ENCODE data around the gene FAM3C. TPM values are rescaled to one million over a fixed set of nuclear protein-coding genes. Genes with fewer than 3 reads are reported as not detected.

The FAM3C gene
- total RNA-seq, 3 donors from 2014 or later = 27.2 to 38.8 (median 36.6) TPM

DNA sequence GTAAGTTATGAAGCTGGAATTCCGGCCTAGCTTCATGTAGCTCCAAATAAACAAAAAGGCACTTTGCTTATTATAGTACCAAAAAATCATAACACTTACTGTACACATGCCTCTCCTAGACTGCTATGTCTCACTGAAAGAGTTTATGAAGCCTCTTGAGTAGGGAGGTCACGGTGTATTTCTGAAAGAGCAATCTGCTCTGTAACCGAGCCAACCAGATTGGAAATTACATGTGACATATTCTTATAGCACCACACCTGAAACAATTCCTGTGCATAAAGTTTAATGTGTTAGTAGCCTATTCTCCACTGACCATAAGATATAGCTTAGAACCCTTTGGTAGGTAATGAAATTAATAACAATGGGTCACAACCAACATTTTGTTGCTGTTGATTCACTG is 1.3 kb upstream of the FAM3C start:
- H3K9me3 ChIP-seq = no peaks in the 10 kb centered on the region
- TF ChIP-seq, protein P1, sequence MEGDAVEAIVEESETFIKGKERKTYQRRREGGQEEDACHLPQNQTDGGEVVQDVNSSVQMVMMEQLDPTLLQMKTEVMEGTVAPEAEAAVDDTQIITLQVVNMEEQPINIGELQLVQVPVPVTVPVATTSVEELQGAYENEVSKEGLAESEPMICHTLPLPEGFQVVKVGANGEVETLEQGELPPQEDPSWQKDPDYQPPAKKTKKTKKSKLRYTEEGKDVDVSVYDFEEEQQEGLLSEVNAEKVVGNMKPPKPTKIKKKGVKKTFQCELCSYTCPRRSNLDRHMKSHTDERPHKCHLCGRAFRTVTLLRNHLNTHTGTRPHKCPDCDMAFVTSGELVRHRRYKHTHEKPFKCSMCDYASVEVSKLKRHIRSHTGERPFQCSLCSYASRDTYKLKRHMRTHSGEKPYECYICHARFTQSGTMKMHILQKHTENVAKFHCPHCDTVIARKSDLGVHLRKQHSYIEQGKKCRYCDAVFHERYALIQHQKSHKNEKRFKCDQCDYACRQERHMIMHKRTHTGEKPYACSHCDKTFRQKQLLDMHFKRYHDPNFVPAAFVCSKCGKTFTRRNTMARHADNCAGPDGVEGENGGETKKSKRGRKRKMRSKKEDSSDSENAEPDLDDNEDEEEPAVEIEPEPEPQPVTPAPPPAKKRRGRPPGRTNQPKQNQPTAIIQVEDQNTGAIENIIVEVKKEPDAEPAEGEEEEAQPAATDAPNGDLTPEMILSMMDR (IDR thresholded peaks at IDR 0.05) = no peak
- intact Hi-C loops (cut with DNase I, micrococcal nuclease) = no loop called here
- H3K36me3 ChIP-seq (ENCODE audit: low read depth) = no peaks in the 10 kb centered on the region
- H3K4me1 ChIP-seq (ENCODE audit: low read depth) = peaks cover 8% of the 10 kb centered on the region
- no peak overlapping the region for H3K4me3 ChIP-seq
- DNase-seq (peak in 1 of 3 donors; percentile 44), ATAC-seq (peak; percentile 21)

- DNase-seq = peak in 1 of 3 donors; percentile 50
- TF ChIP-seq, protein P1 (IDR thresholded peaks at IDR 0.05) = no peak
- Histone ChIP-seq H3K4me3 (peak overlapping the region; percentile 84), H3K36me3 (ENCODE audit: low read depth) (no peaks in the 10 kb centered on the region), H3K9me3 (no peaks in the 10 kb centered on the region), H3K4me1 (ENCODE audit: low read depth) (peaks cover 8% of the 10 kb centered on the region)
- intact Hi-C loops (cut with DNase I, micrococcal nuclease) = no loop called here
- peak; percentile 55 for ATAC-seq
These were observed 581 bp downstream of the FAM3C start for GRCh38 chr7:121395494-121395960.

- Histone ChIP-seq H3K4me3 (no peak overlapping the region), H3K36me3 (ENCODE audit: low read depth) (no peaks in the 10 kb centered on the region), H3K9me3 (no peaks in the 10 kb centered on the region), H3K4me1 (ENCODE audit: low read depth) (peaks cover 8% of the 10 kb centered on the region)
- ATAC-seq (no peak), DNase-seq (no peak)
- intact Hi-C loops (cut with DNase I, micrococcal nuclease) = no loop called here
- TF ChIP-seq, protein P1 (IDR thresholded peaks at IDR 0.05) = no peak
These were observed 1.4 kb downstream of the FAM3C start for GRCh38 chr7:121394709-121395140.

- H3K36me3 ChIP-seq (ENCODE audit: low read depth) = no peaks in the 10 kb centered on the region
- ATAC-seq (no peak), DNase-seq (no peak)
- H3K4me3 ChIP-seq = no peak overlapping the region
- TF ChIP-seq, protein P1 (IDR thresholded peaks at IDR 0.05) = no peak
- peaks cover 8% of the 10 kb centered on the region for H3K4me1 ChIP-seq (ENCODE audit: low read depth)
- intact Hi-C loops (cut with DNase I, micrococcal nuclease) = no loop called here
- no peaks in the 10 kb centered on the region for H3K9me3 ChIP-seq
These were observed 3.1 kb downstream of the FAM3C start for GRCh38 chr7:121393005-121393366.

DNA sequence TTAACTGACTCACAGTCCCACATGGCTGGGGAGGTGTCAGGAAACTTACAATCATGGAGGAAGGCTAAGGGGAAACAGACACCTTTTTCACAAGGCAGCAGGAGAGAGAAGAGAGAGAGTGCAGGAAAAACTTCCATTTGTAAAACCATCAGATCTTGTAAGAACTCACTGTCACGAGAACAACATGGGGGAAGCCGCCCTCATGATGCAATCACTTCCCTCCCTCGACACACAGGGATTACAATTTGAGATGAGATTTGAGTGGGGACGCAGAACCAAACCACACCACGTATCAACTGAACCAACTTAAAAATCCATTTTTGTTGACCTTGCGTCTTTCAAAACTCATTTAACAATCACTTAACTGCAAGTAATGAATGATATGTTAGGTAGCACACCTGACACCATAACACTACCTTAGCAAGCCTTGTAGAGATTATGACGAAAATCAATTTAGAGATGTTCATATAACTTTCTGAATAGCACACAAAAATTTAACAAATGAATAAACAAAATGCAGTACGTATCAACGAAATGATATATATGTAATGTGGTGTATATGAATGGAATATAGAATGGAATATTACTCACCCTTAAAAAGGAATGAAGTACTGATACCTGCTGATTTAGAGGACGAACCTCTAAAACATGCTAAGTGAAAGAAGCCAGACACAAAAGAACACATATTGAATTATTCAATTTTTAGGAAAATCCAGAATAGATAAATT is 3.7 kb downstream of the FAM3C start:
- H3K36me3 ChIP-seq (ENCODE audit: low read depth) = no peaks in the 10 kb centered on the region
- ATAC-seq (no peak), DNase-seq (no peak)
- H3K4me3 ChIP-seq = no peak overlapping the region
- H3K4me1 ChIP-seq (ENCODE audit: low read depth) = peaks cover 8% of the 10 kb centered on the region
- intact Hi-C loops (cut with DNase I, micrococcal nuclease) = no loop called here
- TF ChIP-seq, protein P1 (IDR thresholded peaks at IDR 0.05) = no peak
- H3K9me3 ChIP-seq = no peaks in the 10 kb centered on the region
